BE2C (cell line): ENCODE measurements around the gene FADS6.
"Not testable (repeated sequence)": the region's sequence is repeated elsewhere in the genome, so short reads cannot be mapped to it uniquely, and the experiment has no call there.

Source experiments
- DNase-seq: peaks from one replicate; pipeline ENCODE4 v3.0.0-alpha.2; 2020
- H3K27me3 ChIP-seq: fragments of 250-450 bp; sonication (Bioruptor Pico); 2 replicates; pipeline ENCODE4 v1.5.1; 2020; ENCODE audit warnings: mild to moderate bottlenecking
- H3K36me3 ChIP-seq: fragments of 250-450 bp; sonication (Bioruptor Pico); 2 replicates; pipeline ENCODE4 v1.5.1; 2020; ENCODE audit warnings: mild to moderate bottlenecking
- H3K4me1 ChIP-seq: fragments of 250-450 bp; sonication (Bioruptor Pico); 2 replicates; pipeline ENCODE4 v1.5.1; 2020
- H3K4me3 ChIP-seq: 2 replicates; pipeline ENCODE4 v1.5.1; 2011; ENCODE audit warnings: low read depth, low read length
- H3K9me3 ChIP-seq: fragments of 250-450 bp; sonication (Bioruptor Pico); 2 replicates; pipeline ENCODE4 v1.5.1; 2020
- TF ChIP-seq, protein P1 (sequence below): IDR thresholded peaks from 2 replicates; pipeline ENCODE4 v1.5.1; 2012; ENCODE audit warnings: mild to moderate bottlenecking, low read depth, low read length

FADS6 gene

GRCh38 chr17:74872313-74873036 is 21.0 kb downstream of the FADS6 start, which contains the start of gene FDXR:
Gene FDXR (minus strand): TSS chr17:74872994. CDS start chr17:74872944, 50 bp downstream.
- H3K4me1 ChIP-seq: peaks cover 4% of the 10 kb centered on the region
- H3K4me3 ChIP-seq: peak within 1 kb of the TSS; percentile 75
- DNase-seq: no peak
- H3K27me3 ChIP-seq: no peaks in the 10 kb centered on the region
- no peaks in the 10 kb centered on the region for H3K36me3 ChIP-seq
- H3K9me3 ChIP-seq: no peaks in the 10 kb centered on the region
- TF ChIP-seq, protein P1, sequence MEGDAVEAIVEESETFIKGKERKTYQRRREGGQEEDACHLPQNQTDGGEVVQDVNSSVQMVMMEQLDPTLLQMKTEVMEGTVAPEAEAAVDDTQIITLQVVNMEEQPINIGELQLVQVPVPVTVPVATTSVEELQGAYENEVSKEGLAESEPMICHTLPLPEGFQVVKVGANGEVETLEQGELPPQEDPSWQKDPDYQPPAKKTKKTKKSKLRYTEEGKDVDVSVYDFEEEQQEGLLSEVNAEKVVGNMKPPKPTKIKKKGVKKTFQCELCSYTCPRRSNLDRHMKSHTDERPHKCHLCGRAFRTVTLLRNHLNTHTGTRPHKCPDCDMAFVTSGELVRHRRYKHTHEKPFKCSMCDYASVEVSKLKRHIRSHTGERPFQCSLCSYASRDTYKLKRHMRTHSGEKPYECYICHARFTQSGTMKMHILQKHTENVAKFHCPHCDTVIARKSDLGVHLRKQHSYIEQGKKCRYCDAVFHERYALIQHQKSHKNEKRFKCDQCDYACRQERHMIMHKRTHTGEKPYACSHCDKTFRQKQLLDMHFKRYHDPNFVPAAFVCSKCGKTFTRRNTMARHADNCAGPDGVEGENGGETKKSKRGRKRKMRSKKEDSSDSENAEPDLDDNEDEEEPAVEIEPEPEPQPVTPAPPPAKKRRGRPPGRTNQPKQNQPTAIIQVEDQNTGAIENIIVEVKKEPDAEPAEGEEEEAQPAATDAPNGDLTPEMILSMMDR: no peak

DNA sequence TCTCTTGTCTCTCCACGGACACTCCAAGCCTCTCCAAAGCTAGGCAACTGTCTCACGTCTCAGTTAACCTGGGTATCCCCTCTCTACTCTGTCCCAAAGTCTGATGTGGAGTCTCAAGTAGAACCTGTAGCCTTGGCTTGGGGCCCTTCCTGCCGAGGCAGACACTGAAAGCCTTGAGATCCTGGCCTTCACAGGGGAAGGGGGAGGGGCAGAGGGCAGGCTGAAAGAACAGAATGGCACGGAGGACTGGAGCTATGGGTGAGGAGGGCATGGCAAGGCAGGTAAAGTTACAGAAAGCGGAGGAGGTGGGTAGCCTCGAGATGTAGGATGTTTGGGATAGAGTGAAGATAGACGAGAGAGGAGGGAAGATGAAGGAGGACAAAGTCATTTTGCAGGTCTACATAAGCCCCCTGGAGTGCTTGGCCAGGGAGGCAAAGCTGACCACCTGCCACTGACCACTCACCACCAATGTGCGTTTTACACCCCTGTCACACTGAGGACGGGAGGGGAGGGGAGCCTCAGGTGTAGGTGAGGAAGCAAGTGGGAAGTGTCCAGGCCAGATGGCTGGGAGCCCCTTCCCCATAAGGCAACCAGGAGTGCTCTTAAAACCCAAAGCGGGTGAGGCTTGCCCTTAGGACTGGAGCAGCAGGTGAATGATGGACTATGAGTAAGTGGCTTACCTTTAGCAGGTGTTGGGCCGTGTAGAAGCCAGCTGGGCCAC is 21.9 kb downstream of the FADS6 start:
- H3K36me3 ChIP-seq: no peaks in the 10 kb centered on the region
- no peak for DNase-seq
- H3K9me3 ChIP-seq: no peaks in the 10 kb centered on the region
- no peaks in the 10 kb centered on the region for H3K27me3 ChIP-seq
- H3K4me3 ChIP-seq: no peak overlapping the region
- TF ChIP-seq, protein P1: no peak
- peaks cover 4% of the 10 kb centered on the region for H3K4me1 ChIP-seq

DNA sequence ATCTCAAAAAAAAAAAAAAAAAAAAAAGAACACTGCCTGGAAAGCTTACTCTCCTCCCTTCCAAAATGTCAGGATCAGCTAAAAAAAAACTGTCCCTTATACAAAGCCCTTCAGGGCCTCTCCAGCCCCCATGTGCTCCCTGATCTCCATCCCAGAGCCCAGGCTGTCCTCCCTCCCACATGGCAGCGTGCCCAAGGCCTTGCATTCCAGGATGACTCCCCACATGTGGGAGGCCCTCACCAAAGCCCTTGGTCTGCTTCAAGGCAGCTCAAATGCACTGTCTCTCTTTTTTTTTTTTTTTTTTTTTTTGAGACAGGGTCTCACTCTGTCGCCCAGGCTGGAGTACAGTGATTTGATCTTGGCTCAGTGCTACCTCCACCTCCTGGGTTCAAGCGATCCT is 22.9 kb downstream of the FADS6 start:
- Histone ChIP-seq H3K4me1 (peaks cover 4% of the 10 kb centered on the region), H3K27me3 (no peaks in the 10 kb centered on the region), H3K36me3 (no peaks in the 10 kb centered on the region), H3K9me3 (no peaks in the 10 kb centered on the region), H3K4me3 (no peak overlapping the region)
- TF ChIP-seq, protein P1: no peak
- no peak for DNase-seq

DNA sequence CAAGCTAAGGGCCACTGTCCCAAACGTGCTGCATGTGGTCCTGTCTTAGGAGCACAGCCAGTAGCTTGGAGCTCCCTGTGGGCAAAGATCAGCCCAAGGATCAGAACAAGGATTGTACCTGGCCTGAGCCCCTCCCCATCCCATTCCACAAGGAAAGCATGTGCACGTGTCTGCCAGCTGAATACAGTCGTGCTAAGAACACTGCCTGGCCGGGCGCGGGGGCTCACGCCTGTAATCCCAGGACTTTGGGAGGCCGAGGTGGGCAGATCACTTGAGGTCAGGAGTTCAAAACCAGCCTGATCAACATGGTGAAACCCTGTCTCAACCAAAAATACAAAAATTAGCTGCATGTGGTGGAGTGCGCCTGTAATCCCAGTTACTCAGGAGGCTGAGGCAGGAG is 23.4 kb downstream of the FADS6 start:
- not testable (repeated sequence) for H3K27me3 ChIP-seq, H3K4me1 ChIP-seq, DNase-seq, H3K36me3 ChIP-seq, H3K4me3 ChIP-seq, H3K9me3 ChIP-seq

DNA sequence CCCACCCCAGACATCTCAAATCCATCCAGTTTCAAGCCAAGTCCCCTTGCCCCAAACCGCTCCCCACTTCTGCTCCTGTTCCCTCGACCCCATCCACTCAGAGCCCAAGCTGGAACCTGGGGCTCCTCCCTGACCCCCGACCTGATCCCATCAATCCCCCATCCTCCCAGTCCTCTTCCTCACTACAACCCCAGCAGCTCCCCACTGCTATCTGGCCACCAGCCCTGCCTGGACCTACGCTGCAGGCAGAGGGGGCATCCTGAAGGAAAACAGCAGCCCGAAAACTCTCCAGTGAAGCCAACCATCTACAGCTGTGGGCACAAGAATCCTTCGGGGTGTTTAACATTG is 24.6 kb downstream of the FADS6 start:
- TF ChIP-seq, protein P1: no peak
- no peak for DNase-seq
- peaks cover 4% of the 10 kb centered on the region for H3K4me1 ChIP-seq

DNA sequence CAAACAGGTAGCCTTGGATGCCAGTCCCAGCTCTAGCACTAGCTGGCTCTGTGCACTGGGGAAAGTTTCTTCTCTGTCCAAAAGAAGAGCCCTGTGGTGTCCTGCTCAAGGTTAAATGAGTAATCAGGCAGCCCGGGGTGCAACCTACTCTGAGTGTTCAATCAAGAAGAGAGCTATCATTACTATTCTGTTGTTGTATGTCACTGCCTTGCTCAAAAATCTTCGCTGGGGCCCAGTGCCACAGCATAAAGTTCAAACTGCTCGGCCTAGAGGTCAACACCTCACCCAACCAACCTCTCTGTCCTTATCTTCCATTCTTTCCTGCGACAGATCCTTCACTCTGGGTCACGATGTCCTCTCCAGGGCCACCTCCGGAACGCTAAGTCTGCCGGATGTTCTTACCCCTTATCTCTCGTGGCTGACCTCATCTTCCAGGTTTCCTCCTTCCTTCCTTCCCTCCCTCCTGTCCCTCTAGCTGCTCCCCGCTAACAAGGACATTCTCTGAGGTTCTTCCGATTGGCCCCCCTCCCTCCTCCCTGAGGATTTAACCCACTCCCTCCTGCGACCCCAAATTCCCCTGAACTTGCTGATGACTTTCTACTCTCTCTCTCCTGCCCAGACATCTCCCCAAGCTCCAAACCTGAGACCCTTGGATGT is 25.1 kb downstream of the FADS6 start:
- H3K36me3 ChIP-seq: no peaks in the 10 kb centered on the region
- TF ChIP-seq, protein P1: no peak

More for the DNA sequence above, 24.6 kb downstream of the FADS6 start:
- Histone ChIP-seq H3K4me3 (no peak overlapping the region), H3K27me3 (no peaks in the 10 kb centered on the region), H3K9me3 (no peaks in the 10 kb centered on the region), H3K36me3 (no peaks in the 10 kb centered on the region)

More for the DNA sequence above, 25.1 kb downstream of the FADS6 start:
- Histone ChIP-seq H3K4me1 (peaks cover 4% of the 10 kb centered on the region), H3K4me3 (no peak overlapping the region), H3K27me3 (no peaks in the 10 kb centered on the region), H3K9me3 (no peaks in the 10 kb centered on the region)
- DNase-seq: no peak
